GM12864 (cell line): ENCODE measurements around the gene PDE4D.

Experiments used
- DNase-seq: peaks from one replicate; pipeline ENCODE4 v3.0.0-alpha.2; 2011; ENCODE audit warnings: low read depth
- H3K4me3 ChIP-seq: 2 replicates; pipeline ENCODE4 v1.5.1; 2011; ENCODE audit warnings: mild to moderate bottlenecking, low read depth, low read length, control low read depth
- TF ChIP-seq, protein P1 (sequence below): IDR thresholded peaks from 2 replicates; pipeline ENCODE4 v1.5.1; 2011; ENCODE audit warnings: low read depth, mild to moderate bottlenecking, moderate library complexity, low read length, control low read depth, inconsistent platforms; ENCODE audit errors: missing control alignments

The PDE4D gene

GRCh38 chr5:59842999-59843398 lies 50.5 kb downstream of the PDE4D start:
- H3K4me3 ChIP-seq: no peak overlapping the region
- TF ChIP-seq, protein P1, sequence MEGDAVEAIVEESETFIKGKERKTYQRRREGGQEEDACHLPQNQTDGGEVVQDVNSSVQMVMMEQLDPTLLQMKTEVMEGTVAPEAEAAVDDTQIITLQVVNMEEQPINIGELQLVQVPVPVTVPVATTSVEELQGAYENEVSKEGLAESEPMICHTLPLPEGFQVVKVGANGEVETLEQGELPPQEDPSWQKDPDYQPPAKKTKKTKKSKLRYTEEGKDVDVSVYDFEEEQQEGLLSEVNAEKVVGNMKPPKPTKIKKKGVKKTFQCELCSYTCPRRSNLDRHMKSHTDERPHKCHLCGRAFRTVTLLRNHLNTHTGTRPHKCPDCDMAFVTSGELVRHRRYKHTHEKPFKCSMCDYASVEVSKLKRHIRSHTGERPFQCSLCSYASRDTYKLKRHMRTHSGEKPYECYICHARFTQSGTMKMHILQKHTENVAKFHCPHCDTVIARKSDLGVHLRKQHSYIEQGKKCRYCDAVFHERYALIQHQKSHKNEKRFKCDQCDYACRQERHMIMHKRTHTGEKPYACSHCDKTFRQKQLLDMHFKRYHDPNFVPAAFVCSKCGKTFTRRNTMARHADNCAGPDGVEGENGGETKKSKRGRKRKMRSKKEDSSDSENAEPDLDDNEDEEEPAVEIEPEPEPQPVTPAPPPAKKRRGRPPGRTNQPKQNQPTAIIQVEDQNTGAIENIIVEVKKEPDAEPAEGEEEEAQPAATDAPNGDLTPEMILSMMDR: no peak
- no peak for DNase-seq

GRCh38 chr5:59840200-59840601 lies 53.3 kb downstream of the PDE4D start:
- TF ChIP-seq, protein P1: no peak
- no peak overlapping the region for H3K4me3 ChIP-seq
- no peak for DNase-seq

DNA sequence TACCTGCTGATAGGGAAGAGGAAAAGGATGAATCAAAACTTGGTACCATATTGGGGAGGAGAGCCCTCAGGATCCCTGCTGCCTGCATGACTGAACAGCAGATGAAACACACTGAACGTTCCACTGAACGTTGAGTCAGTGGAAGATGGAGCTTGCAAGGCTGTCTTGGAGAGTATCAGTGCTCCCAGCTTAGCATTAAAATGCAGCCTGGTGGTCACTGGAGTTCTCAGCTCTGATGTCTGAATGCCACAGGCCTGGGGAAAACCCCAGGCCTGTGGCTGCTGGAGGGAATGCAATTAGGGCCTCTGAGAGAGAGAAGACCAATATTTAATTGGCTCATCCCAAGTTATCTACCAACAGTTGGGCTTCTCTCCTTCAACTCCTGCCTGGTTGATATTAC lies 54.5 kb downstream of the PDE4D start:
- H3K4me3 ChIP-seq: no peak overlapping the region
- TF ChIP-seq, protein P1: no peak
- DNase-seq: no peak

GRCh38 chr5:59838067-59838466 lies 55.5 kb downstream of the PDE4D start:
- DNase-seq: no peak
- TF ChIP-seq, protein P1: no peak
- no peak overlapping the region for H3K4me3 ChIP-seq

DNA sequence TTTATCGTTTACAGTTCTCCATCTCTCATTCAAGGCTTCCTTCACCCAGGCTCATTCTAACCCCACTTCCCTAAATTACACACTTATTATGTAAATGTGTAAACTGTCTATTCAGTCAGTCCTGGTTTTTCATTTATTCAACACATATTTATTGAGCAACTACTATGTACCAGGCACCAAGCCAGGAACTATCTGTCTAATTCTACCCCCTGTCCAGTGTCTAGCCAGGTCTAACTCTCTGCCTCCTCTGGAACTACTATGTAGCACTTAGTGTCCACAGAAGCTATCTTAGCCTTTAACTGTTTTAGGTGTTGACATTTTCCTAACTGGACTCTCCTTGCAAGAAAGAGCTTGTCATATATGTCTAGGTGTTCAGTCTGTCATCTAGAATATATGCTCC lies 56.5 kb downstream of the PDE4D start:
- no peak for DNase-seq
- H3K4me3 ChIP-seq: no peak overlapping the region
- TF ChIP-seq, protein P1: no peak

- TF ChIP-seq, protein P1: no peak
- no peak for DNase-seq
- H3K4me3 ChIP-seq: no peak overlapping the region
These were observed 57.7 kb downstream of the PDE4D start for GRCh38 chr5:59835800-59836199.

DNA sequence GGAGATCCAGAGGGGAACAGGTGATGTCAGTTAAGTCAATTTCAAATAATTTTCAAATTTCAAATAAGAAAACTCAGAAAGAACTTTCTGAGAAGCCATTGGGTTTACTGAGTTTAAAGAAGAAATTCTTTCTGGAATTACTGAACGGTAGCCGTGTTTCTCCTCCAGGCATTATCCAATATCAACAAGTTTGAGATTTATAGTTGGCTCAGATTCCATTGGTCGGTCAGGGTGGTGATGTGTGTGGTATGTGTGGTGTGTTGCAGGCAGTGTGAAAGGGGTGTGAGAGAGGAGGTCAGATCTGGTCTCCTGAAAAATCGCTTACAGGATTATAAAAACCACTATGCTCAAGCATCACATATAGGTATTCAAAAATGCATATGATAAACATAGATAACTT lies 60.1 kb downstream of the PDE4D start:
- no peak overlapping the region for H3K4me3 ChIP-seq
- DNase-seq: no peak
- TF ChIP-seq, protein P1: no peak
